HG03139 (cell line): ENCODE results near the gene ZNF423.

ENCODE experiments used
- ATAC-seq: cut with Tn5 transposase; IDR thresholded peaks from one replicate; pipeline ENCODE4 v1.9.1; 2021; ENCODE audit not compliant: unreplicated experiment

Gene ZNF423

DNA sequence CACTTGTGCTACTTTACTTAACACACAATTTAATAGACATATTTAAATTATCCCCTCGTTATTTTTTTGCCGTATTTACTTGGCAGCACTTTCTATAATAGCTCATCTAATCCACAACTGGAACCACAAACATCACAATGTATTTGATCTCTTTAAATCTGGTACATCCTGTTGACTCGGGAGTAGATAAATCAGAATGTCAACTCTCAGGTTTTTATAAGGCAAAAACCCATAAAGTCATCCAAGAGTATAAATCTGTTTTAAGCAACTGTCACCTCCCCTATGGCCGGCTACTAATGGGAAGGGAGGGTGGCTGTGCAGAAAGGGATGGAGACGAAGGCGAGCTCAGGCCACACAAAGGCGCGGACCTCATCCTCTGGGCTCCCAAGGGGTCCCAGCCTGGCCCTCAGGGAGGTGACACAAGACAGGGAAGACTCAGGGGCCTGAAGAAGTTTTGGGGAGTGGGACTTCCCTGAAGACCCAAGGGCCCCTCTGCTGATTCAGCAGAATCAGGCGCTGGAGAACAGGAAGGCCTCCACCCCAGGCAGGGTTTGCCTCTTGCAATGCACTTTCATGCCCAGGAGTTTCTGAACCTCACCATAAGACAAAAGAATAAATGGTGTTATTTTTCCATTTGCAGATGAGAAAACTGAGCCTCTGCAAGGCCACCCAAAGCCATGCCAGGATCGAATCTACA is 122.5 kb downstream of the ZNF423 start:
- ATAC-seq: no peak

DNA sequence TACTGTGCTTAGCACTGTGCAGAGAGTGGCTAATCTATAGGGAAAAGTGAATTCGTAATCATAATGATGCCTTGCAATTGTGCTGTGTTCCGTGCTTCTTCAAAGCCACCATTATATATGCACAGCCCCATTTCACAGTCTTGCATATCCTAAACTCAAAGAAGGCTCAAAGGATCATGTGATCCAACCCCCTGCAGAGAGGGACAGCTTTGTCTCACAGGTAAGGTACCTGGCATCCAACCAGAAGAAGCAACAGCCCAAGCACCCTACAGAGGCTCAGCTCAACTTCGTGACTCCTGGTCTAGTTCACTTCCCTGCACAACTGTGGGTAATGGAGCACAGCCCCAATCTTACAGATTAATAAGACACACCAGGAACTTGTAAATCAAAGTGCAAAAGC is 124.0 kb downstream of the ZNF423 start:
- no peak for ATAC-seq

DNA sequence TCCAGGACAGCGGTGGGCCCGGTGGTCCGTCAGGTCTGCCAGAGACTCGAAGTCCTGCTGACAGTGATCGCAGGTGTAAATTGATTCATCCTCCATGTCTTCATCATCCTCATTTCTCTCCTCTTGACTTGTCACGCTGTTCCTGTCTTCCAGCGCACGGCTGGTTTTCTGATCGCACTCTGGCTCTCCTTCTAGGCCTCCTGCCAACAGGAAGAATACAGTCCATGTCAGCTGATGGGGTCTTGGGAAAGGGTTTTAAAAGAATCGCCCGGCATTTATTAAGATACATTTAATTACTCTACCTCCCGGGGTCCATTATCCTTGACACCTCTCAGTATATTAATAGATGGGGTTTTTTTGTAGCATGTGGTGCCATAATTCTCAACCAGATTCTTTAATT is 125.1 kb downstream of the ZNF423 start:
- ATAC-seq: no peak

DNA sequence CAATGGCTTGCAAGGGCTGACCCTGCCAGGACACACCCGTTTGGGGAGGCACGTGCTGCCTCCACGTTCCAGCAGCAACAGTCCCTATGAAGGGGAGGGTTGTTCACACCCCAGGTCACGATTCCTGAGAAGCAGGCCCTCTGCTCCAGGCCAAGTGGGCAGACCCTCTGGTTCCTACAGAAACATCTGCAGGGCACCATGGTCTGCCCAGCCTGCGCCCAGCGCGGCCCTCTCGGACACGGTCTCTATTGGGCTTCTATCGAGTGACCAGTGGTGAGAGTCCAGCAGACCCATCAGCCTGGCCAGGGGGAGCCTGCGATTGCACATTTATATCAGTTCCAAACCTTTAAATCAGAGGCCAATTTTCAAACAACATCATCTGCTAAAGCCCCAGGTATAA is 128.3 kb downstream of the ZNF423 start:
- no peak for ATAC-seq

DNA sequence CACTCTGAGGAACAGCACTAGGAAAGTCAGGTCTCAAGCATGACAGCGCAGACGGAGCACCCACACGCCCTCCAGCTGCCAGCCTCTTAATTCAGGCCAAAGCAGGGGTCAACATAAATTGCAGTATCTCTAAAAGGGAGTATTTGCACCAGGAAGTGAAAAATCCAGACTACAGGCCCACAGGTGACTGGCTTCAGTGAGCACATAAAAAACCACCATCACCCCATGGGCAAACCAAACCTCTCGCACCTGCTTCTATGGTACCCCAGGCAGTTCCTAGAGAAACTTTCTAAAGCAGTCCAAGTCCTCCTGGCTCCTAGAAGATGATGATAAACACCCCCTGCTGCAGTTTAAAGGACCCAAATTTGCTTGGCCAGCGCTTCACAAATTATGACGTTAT is 129.8 kb downstream of the ZNF423 start:
- no peak for ATAC-seq

DNA sequence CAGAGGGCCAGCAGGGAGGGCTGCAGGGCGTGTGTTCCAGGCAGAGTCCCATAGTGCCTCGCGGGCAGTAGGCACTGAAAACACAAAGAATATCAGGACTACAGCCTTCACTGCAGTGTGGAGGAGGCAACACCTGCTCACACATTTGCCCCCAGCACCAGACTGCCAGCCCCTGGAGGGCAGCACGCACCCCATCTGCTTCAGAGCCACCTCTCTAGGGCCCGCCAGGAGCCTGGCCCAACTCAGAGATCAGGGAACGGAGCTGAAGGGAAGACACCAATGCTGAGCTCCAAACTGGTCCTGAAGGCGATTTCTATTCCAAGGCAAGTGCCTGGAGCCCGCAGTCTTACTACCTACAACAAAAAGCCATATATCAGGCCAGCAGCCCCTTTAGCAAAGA is 130.3 kb downstream of the ZNF423 start:
- no peak for ATAC-seq

DNA sequence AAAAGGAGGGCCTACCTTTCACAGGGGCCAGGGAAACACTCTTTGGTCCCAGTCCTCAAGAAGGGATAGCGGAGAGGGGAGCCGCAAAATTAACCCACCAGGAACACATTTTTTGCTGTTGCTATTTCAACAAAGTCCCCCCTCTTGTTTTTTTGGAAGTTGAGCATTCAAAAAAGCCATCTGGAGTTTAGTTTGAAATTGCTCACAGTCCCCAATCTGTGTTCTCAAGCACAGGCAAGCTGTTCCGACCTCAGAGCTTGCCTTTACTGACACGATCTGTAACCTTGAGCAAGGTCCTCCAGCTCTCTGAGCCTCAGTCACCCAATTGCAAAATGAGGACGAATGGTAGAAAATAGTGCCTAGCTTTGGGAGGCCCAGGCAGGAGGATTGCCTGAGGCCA is 131.1 kb downstream of the ZNF423 start:
- no peak for ATAC-seq

DNA sequence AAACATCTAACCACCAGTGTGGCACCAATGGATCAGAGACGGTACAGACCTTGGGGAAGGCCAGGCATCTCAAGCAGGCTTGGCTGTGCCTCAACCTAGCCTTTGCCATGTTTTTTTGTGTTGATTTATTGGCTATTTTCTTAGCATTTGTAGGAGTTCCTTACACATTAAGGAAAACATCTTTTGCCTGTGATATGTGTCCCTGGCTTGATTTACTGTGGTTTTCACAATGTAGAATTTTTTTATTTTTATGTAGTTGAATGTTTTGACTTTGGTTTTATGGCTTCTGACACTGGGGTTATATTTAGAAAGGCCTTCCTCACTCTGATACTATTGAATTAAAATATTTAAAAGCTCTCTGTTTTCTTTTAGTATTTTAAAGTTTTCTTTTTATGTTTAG is 132.6 kb downstream of the ZNF423 start:
- no peak for ATAC-seq

DNA sequence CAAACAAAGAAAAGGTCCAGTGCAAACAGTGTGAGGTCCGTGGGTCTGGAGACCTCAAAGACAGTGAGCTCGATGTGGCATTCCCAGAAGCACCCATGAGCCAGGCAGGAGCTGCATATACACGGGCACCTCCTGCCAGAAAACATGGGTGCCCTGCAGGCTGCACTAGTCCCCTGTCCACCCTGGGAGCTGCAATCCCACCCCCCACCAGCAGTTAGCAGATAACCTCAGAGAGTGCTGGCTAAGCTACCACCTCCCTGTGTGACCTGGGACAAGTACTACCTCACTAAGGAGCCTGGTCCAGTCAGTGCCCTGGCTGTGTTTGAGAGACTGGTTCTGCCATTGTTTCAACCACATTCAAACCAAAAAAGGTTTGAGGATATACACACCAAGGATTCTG is 135.7 kb downstream of the ZNF423 start:
- ATAC-seq: no peak

DNA sequence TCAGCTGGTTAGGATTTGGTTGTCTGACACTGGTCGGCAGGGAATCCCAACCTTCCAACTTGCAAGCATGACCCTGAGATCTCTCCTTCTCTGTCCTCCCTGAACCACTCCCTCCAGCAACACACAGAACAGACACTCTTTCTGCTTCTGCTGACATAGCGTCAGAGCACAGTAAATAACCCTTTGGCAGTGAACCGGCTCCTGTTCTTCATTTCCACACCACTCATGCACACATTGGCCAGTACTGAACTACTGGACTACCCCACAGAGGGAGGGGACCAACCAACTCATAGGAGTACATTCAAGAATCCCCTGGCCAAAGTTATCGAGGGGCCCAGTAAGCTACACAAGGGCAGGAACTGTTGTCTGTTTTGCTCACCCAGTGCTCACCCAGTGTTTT is 138.2 kb downstream of the ZNF423 start:
- no peak for ATAC-seq

DNA sequence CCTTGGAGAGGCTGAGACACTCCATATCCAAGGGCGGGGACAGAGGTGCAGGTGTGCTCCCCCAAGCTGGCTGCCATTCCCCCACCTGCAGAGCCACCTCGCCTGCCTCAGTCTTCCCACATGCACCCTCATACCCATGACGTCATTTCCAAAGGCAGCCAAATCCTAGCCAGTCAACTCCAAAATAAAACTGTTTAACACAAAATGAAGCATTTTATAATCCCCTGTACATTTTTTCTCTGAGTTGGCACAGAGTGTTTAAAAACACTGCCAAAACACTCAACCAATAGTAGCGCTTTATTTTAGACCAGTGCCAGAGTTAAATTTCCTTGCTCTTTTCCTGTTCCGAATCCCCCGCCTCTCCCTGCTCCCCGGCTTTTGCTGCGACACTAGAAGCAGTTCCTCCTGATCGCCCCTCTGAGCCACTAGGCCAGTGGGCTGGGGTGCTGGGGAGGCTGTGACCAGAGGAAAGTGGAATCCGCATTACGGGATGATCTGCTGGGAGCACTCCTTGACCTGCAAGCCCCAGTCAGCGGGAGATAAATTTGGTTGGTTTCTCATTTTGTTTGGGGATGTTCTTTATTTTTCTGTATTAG is 139.5 kb downstream of the ZNF423 start:
- ATAC-seq: no peak

DNA sequence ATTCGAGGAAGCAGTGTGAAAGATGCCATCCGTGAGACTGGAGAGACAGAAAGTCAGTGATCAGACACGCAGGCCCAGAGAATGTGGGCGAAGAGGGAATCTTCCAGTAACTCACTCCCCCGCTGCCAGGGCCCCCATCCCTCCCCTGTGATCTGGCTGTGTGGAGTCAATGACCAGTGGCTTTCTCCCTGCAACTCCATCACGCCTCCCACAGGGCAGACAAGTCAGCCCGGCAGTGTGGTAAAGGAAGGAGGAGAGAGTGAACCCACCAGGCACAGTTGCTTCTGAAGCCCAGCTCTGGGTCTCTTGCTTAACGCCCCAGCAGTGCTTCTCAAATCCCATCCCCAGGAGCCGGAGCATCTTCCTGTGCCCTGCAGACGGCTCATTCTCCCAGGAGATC is 142.1 kb downstream of the ZNF423 start:
- no peak for ATAC-seq

DNA sequence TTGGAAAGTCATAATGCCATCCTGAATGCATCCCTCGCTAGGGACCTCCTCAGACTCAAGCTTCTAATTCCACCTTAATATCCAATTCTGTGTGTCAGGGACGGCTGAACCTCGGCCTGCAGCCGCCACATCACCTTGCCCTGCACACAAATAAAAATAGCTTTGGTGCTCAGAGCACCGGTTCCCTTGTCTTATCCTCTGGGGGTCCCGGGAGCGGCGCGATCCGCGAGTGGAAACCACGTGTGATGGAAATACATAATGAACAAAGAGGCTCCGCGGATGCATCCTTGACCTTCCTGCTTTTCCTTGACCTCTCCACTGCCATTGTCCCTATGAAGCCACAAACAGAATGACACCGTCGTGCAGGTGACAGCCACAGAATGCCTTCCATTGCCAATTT is 143.4 kb downstream of the ZNF423 start:
- no peak for ATAC-seq

DNA sequence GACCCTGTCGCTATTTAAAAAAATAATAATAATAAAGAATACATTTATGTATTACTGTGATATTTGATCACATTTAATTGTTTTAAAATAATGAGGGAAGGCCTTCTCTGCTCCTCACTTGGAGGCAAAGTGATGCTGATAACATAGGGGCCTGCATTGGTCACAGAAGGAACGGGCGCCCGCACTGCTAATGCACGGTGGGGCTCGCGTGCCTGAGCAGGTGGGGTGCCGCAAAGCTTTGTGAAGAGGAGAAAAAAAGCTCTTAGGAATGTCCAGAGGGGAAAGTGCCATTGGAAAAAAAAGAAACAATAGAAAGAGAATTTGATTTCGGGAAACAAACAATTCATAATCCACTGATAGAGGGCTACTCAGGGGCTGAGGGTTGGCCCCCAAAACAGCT is 143.8 kb downstream of the ZNF423 start:
- ATAC-seq: no peak

DNA sequence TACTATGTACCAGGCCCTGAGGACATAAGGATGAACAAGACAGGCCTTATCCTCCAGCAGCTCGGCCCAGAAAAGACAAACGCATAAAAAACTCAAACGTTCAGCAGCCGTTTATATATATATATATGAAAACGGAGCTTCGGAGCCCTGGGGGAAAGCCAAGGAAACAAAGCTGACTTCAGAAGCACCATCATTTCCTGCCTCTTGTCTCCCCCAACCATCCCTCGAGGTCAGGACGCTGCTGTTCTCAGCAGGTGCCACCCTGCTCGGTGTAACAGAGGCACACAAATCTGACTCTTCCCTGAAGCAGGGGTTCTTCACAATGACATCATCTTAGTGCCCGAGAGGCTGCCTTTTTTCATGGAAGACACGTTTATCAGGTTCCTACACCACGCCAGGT is 146.9 kb downstream of the ZNF423 start:
- no peak for ATAC-seq

DNA sequence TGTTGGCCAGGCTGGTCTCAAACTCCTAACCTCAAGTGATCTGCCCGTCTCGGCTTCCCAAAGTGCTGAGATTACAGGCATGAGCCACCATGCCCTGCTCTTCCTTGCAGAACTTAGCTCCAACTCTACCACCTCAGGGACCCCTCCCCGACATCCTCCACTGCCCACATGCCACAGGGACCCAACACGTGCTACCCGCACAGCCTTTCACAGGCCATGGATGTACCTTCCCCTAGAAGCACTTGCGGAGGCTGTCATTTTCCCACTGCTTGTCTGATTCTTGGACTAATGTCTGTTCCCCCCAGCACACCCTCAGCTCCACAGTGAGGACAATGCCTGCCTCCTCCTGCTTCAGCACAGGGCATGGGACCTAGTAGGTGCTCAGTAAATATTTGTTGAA is 147.4 kb downstream of the ZNF423 start:
- no peak for ATAC-seq

DNA sequence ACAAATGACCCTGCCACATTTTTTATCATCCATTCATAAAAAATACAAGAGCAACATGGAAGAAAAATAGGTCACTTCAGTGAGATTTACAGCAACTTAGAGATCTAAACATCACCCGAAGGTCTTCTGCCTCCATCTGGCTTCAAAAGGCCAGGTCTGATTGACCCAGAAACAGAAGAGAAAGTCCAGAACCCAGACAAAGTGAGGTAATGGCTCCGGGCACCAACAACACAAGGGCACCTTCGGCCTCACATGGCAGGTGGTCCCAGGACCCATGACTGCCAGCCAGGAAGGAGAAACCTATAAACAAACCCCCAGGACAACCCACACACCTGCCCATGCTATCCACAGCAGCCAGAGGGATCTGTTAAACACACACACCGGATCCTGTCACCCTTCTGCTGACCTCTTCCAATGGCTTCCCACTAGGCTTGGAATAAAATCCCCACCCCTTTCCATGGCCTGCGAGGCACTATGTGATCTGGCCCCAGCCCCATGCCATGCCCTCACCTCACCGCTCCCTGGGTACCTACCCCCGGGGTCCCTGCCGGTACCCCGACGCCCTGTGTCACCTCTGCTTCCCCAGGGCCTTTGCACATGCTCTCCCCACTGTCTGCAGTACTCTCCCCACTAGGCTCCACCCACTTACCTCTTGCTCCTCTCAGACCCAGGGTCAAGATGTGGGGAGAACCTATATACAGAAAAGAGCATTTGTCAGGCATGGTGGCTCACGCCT is 149.1 kb downstream of the ZNF423 start:
- ATAC-seq: no peak

DNA sequence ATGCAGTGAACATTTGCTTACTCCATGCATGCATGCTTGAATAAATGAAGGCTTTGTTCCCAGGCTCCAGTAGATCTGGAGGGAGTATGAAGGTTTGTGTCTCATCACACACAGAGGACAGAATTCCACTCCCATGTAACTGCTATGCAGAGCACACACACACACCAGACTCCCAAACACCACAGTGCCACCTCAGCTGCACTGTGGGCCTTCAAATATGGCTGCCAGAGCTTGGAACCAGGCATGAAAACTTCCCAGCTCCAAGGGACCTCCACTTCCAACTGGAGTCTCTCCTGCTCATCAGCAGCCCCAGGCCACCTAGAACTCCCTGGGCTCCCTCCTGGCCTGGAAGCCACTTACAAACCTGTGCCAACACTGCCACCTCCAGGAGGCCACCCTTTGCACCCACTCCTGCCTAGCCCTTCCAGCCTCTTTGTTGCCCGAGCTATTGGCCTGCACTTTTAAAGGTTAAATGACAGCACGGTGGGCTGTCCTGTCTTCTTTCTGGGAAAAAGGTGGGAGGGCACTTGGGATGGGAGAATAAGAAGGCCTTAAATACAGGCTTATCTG is 151.2 kb downstream of the ZNF423 start:
- ATAC-seq: no peak

DNA sequence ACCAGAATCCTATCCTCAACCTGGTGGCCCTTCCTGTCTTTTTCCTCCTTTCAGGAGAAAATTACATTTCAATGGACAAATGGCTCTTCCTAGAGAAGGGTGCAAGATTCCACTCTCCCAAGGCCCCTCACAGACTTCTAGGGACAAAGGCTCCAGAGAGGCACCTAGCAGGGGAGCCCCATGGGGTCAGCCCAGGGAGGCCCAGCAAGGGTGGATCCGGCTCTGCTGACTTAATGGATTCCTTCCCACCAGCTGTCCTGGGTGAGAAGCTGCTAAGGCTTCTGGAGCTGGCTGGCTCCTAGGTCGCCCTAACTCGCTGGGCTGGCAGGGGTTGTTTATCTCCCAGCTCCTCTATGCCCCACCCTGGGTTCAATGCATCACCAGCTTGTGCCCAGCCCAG is 152.4 kb downstream of the ZNF423 start:
- no peak for ATAC-seq

DNA sequence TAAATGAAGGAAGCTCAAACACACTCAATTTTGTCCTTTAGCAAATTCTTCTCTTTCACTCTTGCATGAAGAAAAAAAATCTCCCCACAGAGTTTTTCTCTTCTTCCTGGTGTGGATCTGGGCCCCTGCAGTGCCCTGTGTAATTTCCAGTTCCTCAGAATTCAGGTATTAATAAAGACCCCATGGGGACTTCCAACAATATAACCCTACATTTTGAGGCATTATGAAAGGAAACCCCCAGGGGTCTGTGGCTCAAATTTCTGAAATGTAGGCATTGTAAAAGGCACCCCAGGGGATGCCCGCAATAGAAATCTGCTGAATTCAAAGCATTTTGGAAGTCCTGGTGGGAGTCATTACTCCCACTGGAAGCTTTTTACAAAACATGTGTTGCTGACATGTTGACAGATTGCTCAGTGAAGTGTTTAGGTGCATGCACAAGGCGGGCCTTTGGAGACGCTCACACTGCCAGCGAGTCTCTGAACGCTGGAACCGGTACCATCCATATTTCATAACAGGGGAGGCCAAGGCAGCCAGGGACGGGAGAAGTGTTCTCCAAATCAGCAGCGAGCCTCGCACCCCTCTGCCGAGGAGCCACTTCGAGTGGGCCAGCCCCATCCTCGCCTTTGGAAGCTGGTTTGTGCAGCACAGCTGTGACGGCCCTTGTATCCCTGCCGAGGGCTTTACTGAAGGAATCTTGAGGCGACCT is 154.0 kb downstream of the ZNF423 start:
- ATAC-seq: no peak

DNA sequence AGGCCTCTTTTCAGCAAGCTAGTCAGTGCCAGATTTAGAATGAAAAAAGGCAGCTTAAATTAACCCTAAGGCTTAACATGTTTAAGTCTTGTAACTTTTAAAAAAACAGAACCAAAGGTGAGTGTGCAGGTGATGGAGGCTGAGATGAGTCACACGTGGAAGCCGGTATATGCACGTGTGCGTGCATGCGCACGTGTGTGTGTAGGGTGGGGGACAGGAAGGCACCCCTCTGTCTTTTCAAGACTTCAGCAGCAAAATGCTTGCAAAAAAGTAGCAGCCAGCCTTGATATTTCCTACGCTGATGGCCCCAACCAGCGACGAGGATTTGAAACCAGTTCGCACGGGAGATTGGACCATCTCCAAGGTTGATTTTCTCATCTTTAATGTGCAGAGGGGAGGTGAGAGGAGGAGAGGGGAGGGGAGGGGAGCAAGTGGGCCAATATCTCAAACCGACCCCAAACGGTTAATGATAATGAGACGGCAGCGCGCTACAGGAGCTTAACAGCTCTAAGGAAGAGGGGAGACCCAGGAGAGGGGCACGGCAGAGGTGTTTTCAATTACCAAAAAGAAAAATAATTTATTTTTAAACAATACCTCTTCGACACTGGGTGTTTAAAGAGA is 154.7 kb downstream of the ZNF423 start:
- no peak for ATAC-seq
